Ovary (tissue), 3 donors: ENCODE results near the gene THRB.

Experiments used
- CTCF ChIP-seq, 3 donors: fragments of 450-650 bp in 2 of 3; fragments of 200-600 bp in 1 of 3; IDR thresholded peaks; one replicate each; pipeline versions ENCODE4 v1.5.1 to v1.8.0; 2016 to 2022; ENCODE audit warnings: antibody characterized with exemption in 3 of 3, mild to moderate bottlenecking in 1 of 3
- POLR2A ChIP-seq: fragments of 450-650 bp; IDR thresholded peaks from one replicate; pipeline ENCODE4 v1.6.1; 2017; ENCODE audit warnings: antibody characterized with exemption, mild to moderate bottlenecking, moderate library complexity
- donor health status: DM: no; HTN: no; CAD: no.

- TF ChIP-seq CTCF (IDR thresholded peaks at IDR 0.05) (peak in 2 of 3 donors; percentile 18 to 37), POLR2A (no peak)
Observed at GRCh38 chr3:24264748-24265158, 229.9 kb downstream of the THRB start.
